Transverse colon (tissue), 4 donors: ENCODE data around the gene SHISAL2A.

Experiments
- POLR2AphosphoS5 ChIP-seq, 3 donors: sonication (generic); formaldehyde crosslinking; IDR thresholded peaks; one replicate each; pipeline ENCODE4 v1.6.1; 2016; ENCODE audit warnings: antibody characterized with exemption in 3 of 3
- TF ChIP-seq, protein P1 (sequence below), 5 experiments: fragments of 200-600 bp in 3 of 5; fragments of 450-650 bp in 2 of 5; sonication (generic) in 3 of 5; IDR thresholded peaks; 1 replicate in 2 of 5; 2 replicates in 3 of 5; pipeline ENCODE4 v1.5.1; 2016 to 2017; ENCODE audit warnings: antibody characterized with exemption in 5 of 5, inconsistent platforms in 3 of 5, mild to moderate bottlenecking in 2 of 5, moderate library complexity in 1 of 5

DNA sequence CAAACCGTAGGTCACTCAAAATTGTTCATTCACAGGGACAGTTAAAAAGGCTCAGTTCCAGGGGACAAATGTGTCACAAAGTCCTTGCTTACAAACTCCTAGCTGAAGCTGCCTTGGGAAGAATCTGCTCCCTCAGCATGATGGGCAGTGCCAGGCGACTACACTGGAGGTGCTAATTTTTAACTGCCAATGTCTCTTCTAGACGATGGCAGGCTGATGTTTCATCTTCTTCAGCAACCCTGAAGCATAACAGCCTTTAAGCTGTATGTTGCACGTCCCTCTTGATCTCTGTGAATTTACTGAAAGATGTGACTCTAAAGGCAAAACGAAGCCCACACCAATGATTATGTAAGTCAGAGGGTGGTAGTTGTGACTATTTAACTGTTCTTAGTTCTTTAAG, 53.9 kb downstream of the SHISAL2A start:
- TF ChIP-seq, protein P1, sequence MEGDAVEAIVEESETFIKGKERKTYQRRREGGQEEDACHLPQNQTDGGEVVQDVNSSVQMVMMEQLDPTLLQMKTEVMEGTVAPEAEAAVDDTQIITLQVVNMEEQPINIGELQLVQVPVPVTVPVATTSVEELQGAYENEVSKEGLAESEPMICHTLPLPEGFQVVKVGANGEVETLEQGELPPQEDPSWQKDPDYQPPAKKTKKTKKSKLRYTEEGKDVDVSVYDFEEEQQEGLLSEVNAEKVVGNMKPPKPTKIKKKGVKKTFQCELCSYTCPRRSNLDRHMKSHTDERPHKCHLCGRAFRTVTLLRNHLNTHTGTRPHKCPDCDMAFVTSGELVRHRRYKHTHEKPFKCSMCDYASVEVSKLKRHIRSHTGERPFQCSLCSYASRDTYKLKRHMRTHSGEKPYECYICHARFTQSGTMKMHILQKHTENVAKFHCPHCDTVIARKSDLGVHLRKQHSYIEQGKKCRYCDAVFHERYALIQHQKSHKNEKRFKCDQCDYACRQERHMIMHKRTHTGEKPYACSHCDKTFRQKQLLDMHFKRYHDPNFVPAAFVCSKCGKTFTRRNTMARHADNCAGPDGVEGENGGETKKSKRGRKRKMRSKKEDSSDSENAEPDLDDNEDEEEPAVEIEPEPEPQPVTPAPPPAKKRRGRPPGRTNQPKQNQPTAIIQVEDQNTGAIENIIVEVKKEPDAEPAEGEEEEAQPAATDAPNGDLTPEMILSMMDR (IDR thresholded peaks at IDR 0.05), result no peak
- no peak for TF ChIP-seq POLR2AphosphoS5 (IDR thresholded peaks at IDR 0.05)
